Liver (tissue), 9 donors: ENCODE data around the gene USP43. TPM values are rescaled to one million over a fixed set of nuclear protein-coding genes. Genes with fewer than 3 reads are reported as not detected.

Experiments
- DNase-seq: peaks from one replicate; pipeline ENCODE4 v3.0.0-alpha.2; 2017; ENCODE audit warnings: low spot score
- H3K27ac ChIP-seq, 2 donors: one replicate each; pipeline ENCODE4 v1.7.0; 2013; ENCODE audit warnings: inconsistent platforms in 2 of 2, low read length in 2 of 2, control low read depth in 1 of 2, low read depth in 1 of 2, mild to moderate bottlenecking in 1 of 2
- H3K27me3 ChIP-seq, 4 donors: one replicate each; pipeline versions ENCODE4 v1.6.1 to v1.7.0; 2013; ENCODE audit warnings: low read length in 3 of 4, inconsistent platforms in 1 of 4, mild to moderate bottlenecking in 1 of 4, moderate library complexity in 1 of 4; ENCODE audit not compliant: control insufficient read depth in 4 of 4, insufficient read depth in 4 of 4
- H3K36me3 ChIP-seq, 4 donors: one replicate each; pipeline versions ENCODE4 v1.6.1 to v1.7.0; 2013; ENCODE audit warnings: low read length in 3 of 4, mild to moderate bottlenecking in 3 of 4, low read depth in 1 of 4, moderate library complexity in 1 of 4; ENCODE audit not compliant: control insufficient read depth in 4 of 4, insufficient read depth in 3 of 4
- H3K4me1 ChIP-seq, 4 donors: one replicate each; pipeline versions ENCODE4 v1.6.1 to v1.7.0; 2013; ENCODE audit warnings: low read length in 3 of 4, mild to moderate bottlenecking in 3 of 4, moderate library complexity in 1 of 4; ENCODE audit not compliant: control insufficient read depth in 4 of 4, insufficient read depth in 4 of 4
- H3K4me3 ChIP-seq, 3 donors: one replicate each; pipeline versions ENCODE4 v1.6.1 to v1.7.0; 2013; ENCODE audit warnings: low read length in 3 of 3, control low read depth in 1 of 3, low read depth in 1 of 3, mild to moderate bottlenecking in 1 of 3
- H3K9ac ChIP-seq, 2 donors: one replicate each; pipeline ENCODE4 v1.7.0; 2013; ENCODE audit warnings: low read length in 2 of 2, mild to moderate bottlenecking in 2 of 2, moderate library complexity in 2 of 2, control low read depth in 1 of 2, low read depth in 1 of 2
- H3K9me3 ChIP-seq, 4 donors: one replicate each; pipeline versions ENCODE4 v1.6.1 to v1.7.0; 2013; ENCODE audit warnings: low read length in 3 of 4; ENCODE audit not compliant: control insufficient read depth in 4 of 4
- ATF3 ChIP-seq: IDR thresholded peaks from 2 replicates; pipeline ENCODE4 v1.6.1; 2016; ENCODE audit warnings: antibody characterized with exemption
- EGR1 ChIP-seq, 2 donors: IDR thresholded peaks; 2 replicates each; pipeline ENCODE4 v1.6.1; 2016 to 2018; ENCODE audit warnings: antibody characterized with exemption in 2 of 2, low read depth in 2 of 2
- FOXA1 ChIP-seq: IDR thresholded peaks from 2 replicates; pipeline ENCODE4 v1.6.1; 2016; ENCODE audit warnings: antibody characterized with exemption
- FOXA2 ChIP-seq: IDR thresholded peaks from 2 replicates; pipeline ENCODE4 v1.6.1; 2016; ENCODE audit warnings: antibody characterized with exemption
- GABPA ChIP-seq, 2 donors: IDR thresholded peaks in 1 of 2; conservative IDR thresholded peaks in 1 of 2; 2 replicates each; pipeline ENCODE4 v1.6.1; 2016; ENCODE audit warnings: antibody characterized with exemption in 2 of 2, mild to moderate bottlenecking in 1 of 2, moderate library complexity in 1 of 2
- HNF4A ChIP-seq, 2 donors: conservative IDR thresholded peaks; 2 replicates each; pipeline ENCODE4 v1.6.1; 2016; ENCODE audit warnings: antibody characterized with exemption in 2 of 2, mild to moderate bottlenecking in 2 of 2
- HNF4G ChIP-seq: IDR thresholded peaks from 2 replicates; pipeline ENCODE4 v1.6.1; 2016; ENCODE audit warnings: antibody characterized with exemption
- JUND ChIP-seq, 2 donors: IDR thresholded peaks; 2 replicates each; pipeline ENCODE4 v1.6.1; 2016; ENCODE audit warnings: antibody characterized with exemption in 2 of 2
- NR2F2 ChIP-seq: IDR thresholded peaks from 2 replicates; pipeline ENCODE4 v1.6.1; 2016; ENCODE audit warnings: antibody characterized with exemption
- RAD21 ChIP-seq, 2 donors: IDR thresholded peaks; 2 replicates each; pipeline ENCODE4 v1.6.1; 2016; ENCODE audit warnings: antibody characterized with exemption in 2 of 2, mild to moderate bottlenecking in 2 of 2
- RXRA ChIP-seq, 2 donors: IDR thresholded peaks; 2 replicates each; pipeline ENCODE4 v1.6.1; 2017 to 2018; ENCODE audit warnings: antibody characterized with exemption in 2 of 2, mild to moderate bottlenecking in 1 of 2
- SP1 ChIP-seq: IDR thresholded peaks from 2 replicates; pipeline ENCODE4 v1.6.1; 2018; ENCODE audit warnings: antibody characterized with exemption, mild to moderate bottlenecking
- TAF1 ChIP-seq: conservative IDR thresholded peaks from 2 replicates; pipeline ENCODE4 v1.6.1; 2016; ENCODE audit warnings: antibody characterized with exemption, mild to moderate bottlenecking
- YY1 ChIP-seq: IDR thresholded peaks from 2 replicates; pipeline ENCODE4 v1.6.1; 2016; ENCODE audit warnings: antibody characterized with exemption, mild to moderate bottlenecking
- WGBS: extraction: QIAGEN DNeasy Blood & Tissue Kit; methylation state at CpG from one replicate; pipeline ENCODE4 v1.1.7; 2013; 5-methylcytosine and 5-hydroxymethylcytosine counted together
- polyA plus RNA-seq, 2 donors: library from polyadenylated mRNA; stranded (reverse) in 1 of 2; unstranded in 1 of 2; fragments of 200-250 nt in 1 of 2; fragments of >200 nt in 1 of 2; fragmentation: Nextera tagmentation in 1 of 2; extraction: Ambion mirVana in 1 of 2; gene quantifications; one replicate each; pipeline versions ENCODE4 v1.2.1 to v1.2.3, GENCODE V29; 2013 to 2015
- total RNA-seq, 2 donors: library from RNA; depleted of rRNA; stranded (reverse); fragments of >200 nt; gene quantifications; one replicate each; pipeline ENCODE4 v1.2.3, GENCODE V29; 2014
- TF ChIP-seq, protein P1 (sequence below): IDR thresholded peaks from 2 replicates; pipeline ENCODE4 v1.6.1; 2016; ENCODE audit warnings: antibody characterized with exemption
- TF ChIP-seq, protein P2 (sequence below): IDR thresholded peaks from 2 replicates; pipeline ENCODE4 v1.6.1; 2016; ENCODE audit warnings: antibody characterized with exemption
- TF ChIP-seq, protein P3 (sequence below): IDR thresholded peaks from 2 replicates; pipeline ENCODE4 v1.6.1; 2016; ENCODE audit warnings: antibody characterized with exemption, mild to moderate bottlenecking
- TF ChIP-seq, protein P4 (sequence below): fragments of 150-350 bp; IDR thresholded peaks from 2 replicates; pipeline ENCODE4 v1.5.1; 2017; ENCODE audit warnings: improper control_type of control experiment, low read depth, low read length; ENCODE audit not compliant: missing input control
- donor health status: healthy.
- donor health status: healthy.
- donor health status: healthy.
- donor health status: healthy.
- donor health status: healthy.

The USP43 gene
- total and polyA plus RNA-seq, 4 donors: 0.42 to 7.4 (median 0.94) TPM

GRCh38 chr17:9703781-9704082 is 58.4 kb downstream of the USP43 start:
- no peak overlapping the region for H3K9ac ChIP-seq
- 78% methylated on average over 3 of the region's 3 CpGs for WGBS
- H3K27ac ChIP-seq: no peak overlapping the region
- no peaks in the 10 kb centered on the region for H3K27me3 ChIP-seq
- no peak for DNase-seq
- peaks cover 0 to 6% (median 2%) of the 10 kb centered on the region in 4 donors for H3K4me1 ChIP-seq
- H3K4me3 ChIP-seq: no peak overlapping the region
- H3K9me3 ChIP-seq: no peaks in the 10 kb centered on the region
- TF ChIP-seq RAD21 (IDR thresholded peaks at IDR 0.05) (no peak), HNF4A (conservative IDR thresholded peaks at IDR 0.05) (peak; percentile 8 to 17)
- no peaks in the 10 kb centered on the region for H3K36me3 ChIP-seq

DNA sequence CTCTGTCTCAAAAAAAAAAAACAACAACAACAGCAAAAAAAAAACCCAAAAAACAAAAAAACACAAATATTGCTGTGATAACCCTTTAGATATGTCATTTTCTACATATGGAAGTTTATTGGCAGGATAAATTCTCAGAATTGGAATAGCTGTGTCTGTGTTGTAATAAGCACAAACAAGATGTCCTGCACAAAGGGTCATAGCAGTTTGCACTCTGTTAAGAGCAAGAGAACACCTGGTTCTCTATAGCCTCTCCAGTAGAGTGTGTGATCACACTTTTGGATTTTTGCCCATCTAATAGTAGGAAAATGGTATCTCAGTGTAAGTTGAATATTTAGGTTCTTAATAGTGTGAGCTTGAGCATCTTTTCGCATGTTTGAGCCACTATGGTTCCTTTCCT is 60.4 kb downstream of the USP43 start:
- 97% methylated on average over 1 of the region's 1 CpG for WGBS

More for the DNA sequence above, 60.4 kb downstream of the USP43 start:
- DNase-seq: no peak
- H3K4me3 ChIP-seq: no peak overlapping the region
- H3K9ac ChIP-seq: no peak overlapping the region
- no peaks in the 10 kb centered on the region for H3K9me3 ChIP-seq
- no peaks in the 10 kb centered on the region for H3K27me3 ChIP-seq
- peaks cover 0 to 6% (median 2%) of the 10 kb centered on the region in 4 donors for H3K4me1 ChIP-seq
- H3K36me3 ChIP-seq: no peaks in the 10 kb centered on the region
- TF ChIP-seq FOXA2 (peak; percentile 26), RXRA (IDR thresholded peaks at IDR 0.05) (peak; percentile 82 to 85), HNF4G (no peak), RAD21 (IDR thresholded peaks at IDR 0.05) (peak in 1 of 2 donors; percentile 6), FOXA1 (no peak), TAF1 (no peak), SP1 (peak; percentile 64), GABPA (IDR thresholded peaks at IDR 0.05 in 1 of 2, conservative IDR thresholded peaks at IDR 0.05 in 1 of 2) (no peak), JUND (IDR thresholded peaks at IDR 0.05) (peak; percentile 11 to 53), ATF3 (no peak), NR2F2 (no peak), EGR1 (IDR thresholded peaks at IDR 0.05; ENCODE audit: low read depth in 2 of 2) (no peak), YY1 (peak; percentile 86), HNF4A (conservative IDR thresholded peaks at IDR 0.05) (peak; percentile 56 to 64)
- TF ChIP-seq, protein P1, sequence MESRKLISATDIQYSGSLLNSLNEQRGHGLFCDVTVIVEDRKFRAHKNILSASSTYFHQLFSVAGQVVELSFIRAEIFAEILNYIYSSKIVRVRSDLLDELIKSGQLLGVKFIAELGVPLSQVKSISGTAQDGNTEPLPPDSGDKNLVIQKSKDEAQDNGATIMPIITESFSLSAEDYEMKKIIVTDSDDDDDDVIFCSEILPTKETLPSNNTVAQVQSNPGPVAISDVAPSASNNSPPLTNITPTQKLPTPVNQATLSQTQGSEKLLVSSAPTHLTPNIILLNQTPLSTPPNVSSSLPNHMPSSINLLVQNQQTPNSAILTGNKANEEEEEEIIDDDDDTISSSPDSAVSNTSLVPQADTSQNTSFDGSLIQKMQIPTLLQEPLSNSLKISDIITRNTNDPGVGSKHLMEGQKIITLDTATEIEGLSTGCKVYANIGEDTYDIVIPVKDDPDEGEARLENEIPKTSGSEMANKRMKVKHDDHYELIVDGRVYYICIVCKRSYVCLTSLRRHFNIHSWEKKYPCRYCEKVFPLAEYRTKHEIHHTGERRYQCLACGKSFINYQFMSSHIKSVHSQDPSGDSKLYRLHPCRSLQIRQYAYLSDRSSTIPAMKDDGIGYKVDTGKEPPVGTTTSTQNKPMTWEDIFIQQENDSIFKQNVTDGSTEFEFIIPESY: peak; percentile 47
- TF ChIP-seq, protein P2, sequence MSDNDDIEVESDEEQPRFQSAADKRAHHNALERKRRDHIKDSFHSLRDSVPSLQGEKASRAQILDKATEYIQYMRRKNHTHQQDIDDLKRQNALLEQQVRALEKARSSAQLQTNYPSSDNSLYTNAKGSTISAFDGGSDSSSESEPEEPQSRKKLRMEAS: peak; percentile 16
- TF ChIP-seq, protein P3, sequence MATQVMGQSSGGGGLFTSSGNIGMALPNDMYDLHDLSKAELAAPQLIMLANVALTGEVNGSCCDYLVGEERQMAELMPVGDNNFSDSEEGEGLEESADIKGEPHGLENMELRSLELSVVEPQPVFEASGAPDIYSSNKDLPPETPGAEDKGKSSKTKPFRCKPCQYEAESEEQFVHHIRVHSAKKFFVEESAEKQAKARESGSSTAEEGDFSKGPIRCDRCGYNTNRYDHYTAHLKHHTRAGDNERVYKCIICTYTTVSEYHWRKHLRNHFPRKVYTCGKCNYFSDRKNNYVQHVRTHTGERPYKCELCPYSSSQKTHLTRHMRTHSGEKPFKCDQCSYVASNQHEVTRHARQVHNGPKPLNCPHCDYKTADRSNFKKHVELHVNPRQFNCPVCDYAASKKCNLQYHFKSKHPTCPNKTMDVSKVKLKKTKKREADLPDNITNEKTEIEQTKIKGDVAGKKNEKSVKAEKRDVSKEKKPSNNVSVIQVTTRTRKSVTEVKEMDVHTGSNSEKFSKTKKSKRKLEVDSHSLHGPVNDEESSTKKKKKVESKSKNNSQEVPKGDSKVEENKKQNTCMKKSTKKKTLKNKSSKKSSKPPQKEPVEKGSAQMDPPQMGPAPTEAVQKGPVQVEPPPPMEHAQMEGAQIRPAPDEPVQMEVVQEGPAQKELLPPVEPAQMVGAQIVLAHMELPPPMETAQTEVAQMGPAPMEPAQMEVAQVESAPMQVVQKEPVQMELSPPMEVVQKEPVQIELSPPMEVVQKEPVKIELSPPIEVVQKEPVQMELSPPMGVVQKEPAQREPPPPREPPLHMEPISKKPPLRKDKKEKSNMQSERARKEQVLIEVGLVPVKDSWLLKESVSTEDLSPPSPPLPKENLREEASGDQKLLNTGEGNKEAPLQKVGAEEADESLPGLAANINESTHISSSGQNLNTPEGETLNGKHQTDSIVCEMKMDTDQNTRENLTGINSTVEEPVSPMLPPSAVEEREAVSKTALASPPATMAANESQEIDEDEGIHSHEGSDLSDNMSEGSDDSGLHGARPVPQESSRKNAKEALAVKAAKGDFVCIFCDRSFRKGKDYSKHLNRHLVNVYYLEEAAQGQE: peak; percentile 19
- TF ChIP-seq, protein P4, sequence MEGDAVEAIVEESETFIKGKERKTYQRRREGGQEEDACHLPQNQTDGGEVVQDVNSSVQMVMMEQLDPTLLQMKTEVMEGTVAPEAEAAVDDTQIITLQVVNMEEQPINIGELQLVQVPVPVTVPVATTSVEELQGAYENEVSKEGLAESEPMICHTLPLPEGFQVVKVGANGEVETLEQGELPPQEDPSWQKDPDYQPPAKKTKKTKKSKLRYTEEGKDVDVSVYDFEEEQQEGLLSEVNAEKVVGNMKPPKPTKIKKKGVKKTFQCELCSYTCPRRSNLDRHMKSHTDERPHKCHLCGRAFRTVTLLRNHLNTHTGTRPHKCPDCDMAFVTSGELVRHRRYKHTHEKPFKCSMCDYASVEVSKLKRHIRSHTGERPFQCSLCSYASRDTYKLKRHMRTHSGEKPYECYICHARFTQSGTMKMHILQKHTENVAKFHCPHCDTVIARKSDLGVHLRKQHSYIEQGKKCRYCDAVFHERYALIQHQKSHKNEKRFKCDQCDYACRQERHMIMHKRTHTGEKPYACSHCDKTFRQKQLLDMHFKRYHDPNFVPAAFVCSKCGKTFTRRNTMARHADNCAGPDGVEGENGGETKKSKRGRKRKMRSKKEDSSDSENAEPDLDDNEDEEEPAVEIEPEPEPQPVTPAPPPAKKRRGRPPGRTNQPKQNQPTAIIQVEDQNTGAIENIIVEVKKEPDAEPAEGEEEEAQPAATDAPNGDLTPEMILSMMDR: no peak
- H3K27ac ChIP-seq: peak overlapping the region in 1 of 2 donors; percentile 18
